Measurements from ENCODE around the gene SET.

- TF ChIP-seq CTCF (IDR thresholded peaks at IDR 0.05; ENCODE audit: low read length) (no peak), EZH2 (IDR thresholded peaks at IDR 0.05; ENCODE audit: borderline replicate concordance, low read length) (no peak)
These were observed 3.2 kb upstream of the SET start for GRCh38 chr9:128685636-128686489.

All from OCI-LY1 (cell line).